SJCRH30 (cell line): Measurements from ENCODE around the gene ATG4C. TPM values are rescaled to one million over a fixed set of nuclear protein-coding genes. Genes with fewer than 3 reads are reported as not detected.

Experiments
- DNase-seq, 2 experiments: peaks; one replicate each; pipeline ENCODE4 v3.0.0-alpha.2; 2015 to 2020
- H3K27ac ChIP-seq: fragments of 250-450 bp; sonication (Bioruptor Pico); 2 replicates; pipeline ENCODE4 v1.5.1; 2020; ENCODE audit warnings: mild to moderate bottlenecking, moderate library complexity
- H3K27me3 ChIP-seq: fragments of 250-450 bp; sonication (Bioruptor Pico); 2 replicates; pipeline ENCODE4 v1.5.1; 2020; ENCODE audit warnings: mild to moderate bottlenecking, moderate library complexity
- H3K36me3 ChIP-seq: fragments of 250-450 bp; sonication (Bioruptor Pico); 2 replicates; pipeline ENCODE4 v1.5.1; 2020; ENCODE audit warnings: mild to moderate bottlenecking, moderate library complexity
- H3K4me1 ChIP-seq: fragments of 250-450 bp; sonication (Bioruptor Pico); 2 replicates; pipeline ENCODE4 v1.5.1; 2020; ENCODE audit warnings: mild to moderate bottlenecking, moderate library complexity
- H3K4me3 ChIP-seq: fragments of 250-450 bp; sonication (Bioruptor Pico); 2 replicates; pipeline ENCODE4 v1.5.1; 2020; ENCODE audit warnings: mild to moderate bottlenecking, moderate library complexity
- H3K9me3 ChIP-seq: fragments of 250-450 bp; sonication (Bioruptor Pico); replicated peaks from 2 replicates; pipeline ENCODE4 v1.5.1; 2020; ENCODE audit warnings: mild to moderate bottlenecking, moderate library complexity
- total RNA-seq: library from RNA; depleted of rRNA; stranded (reverse); fragments of >200 nt; shearing (Covaris generic); gene quantifications from 2 replicates; pipeline ENCODE4 v1.2.3, GENCODE V29; 2014; rRNA removed

Gene ATG4C
- total RNA-seq, 1 experiment from 2014 or later = 31.7 TPM

- Histone ChIP-seq H3K4me1 (no peaks in the 10 kb centered on the region), H3K9me3 (no peaks in the 10 kb centered on the region), H3K36me3 (no peaks in the 10 kb centered on the region), H3K4me3 (no peak overlapping the region), H3K27me3 (no peaks in the 10 kb centered on the region), H3K27ac (no peak overlapping the region)
- no peak for DNase-seq
Measured at GRCh38 chr1:62900566-62900965, 116.6 kb downstream of the ATG4C start.

GRCh38 chr1:62901650-62902049 is 117.7 kb downstream of the ATG4C start:
- no peaks in the 10 kb centered on the region for H3K9me3 ChIP-seq
- no peaks in the 10 kb centered on the region for H3K4me1 ChIP-seq
- no peak overlapping the region for H3K27ac ChIP-seq
- H3K27me3 ChIP-seq = no peaks in the 10 kb centered on the region
- no peaks in the 10 kb centered on the region for H3K36me3 ChIP-seq
- H3K4me3 ChIP-seq = no peak overlapping the region
- DNase-seq = no peak

GRCh38 chr1:62903522-62903921 is 119.6 kb downstream of the ATG4C start:
- no peaks in the 10 kb centered on the region for H3K9me3 ChIP-seq
- H3K27ac ChIP-seq = no peak overlapping the region
- H3K4me1 ChIP-seq = no peaks in the 10 kb centered on the region
- no peak for DNase-seq
- no peaks in the 10 kb centered on the region for H3K36me3 ChIP-seq
- no peak overlapping the region for H3K4me3 ChIP-seq
- H3K27me3 ChIP-seq = no peaks in the 10 kb centered on the region

GRCh38 chr1:62903982-62904855 is 120.3 kb downstream of the ATG4C start:
- no peak overlapping the region for H3K27ac ChIP-seq
- H3K36me3 ChIP-seq = no peaks in the 10 kb centered on the region
- no peaks in the 10 kb centered on the region for H3K9me3 ChIP-seq
- H3K27me3 ChIP-seq = no peaks in the 10 kb centered on the region
- H3K4me1 ChIP-seq = no peaks in the 10 kb centered on the region
- no peak for DNase-seq
- H3K4me3 ChIP-seq = no peak overlapping the region

GRCh38 chr1:62904856-62905225 is 120.9 kb downstream of the ATG4C start:
- no peak overlapping the region for H3K4me3 ChIP-seq
- no peaks in the 10 kb centered on the region for H3K36me3 ChIP-seq
- DNase-seq = no peak
- H3K27me3 ChIP-seq = no peaks in the 10 kb centered on the region
- no peaks in the 10 kb centered on the region for H3K4me1 ChIP-seq
- no peaks in the 10 kb centered on the region; the same call in 1 of the 2 replicates for H3K9me3 ChIP-seq
- H3K27ac ChIP-seq = no peak overlapping the region

GRCh38 chr1:62905309-62905708 is 121.4 kb downstream of the ATG4C start:
- Histone ChIP-seq H3K9me3 (no peaks in the 10 kb centered on the region; the same call in 1 of the 2 replicates), H3K27ac (no peak overlapping the region), H3K27me3 (no peaks in the 10 kb centered on the region), H3K36me3 (no peaks in the 10 kb centered on the region), H3K4me1 (no peaks in the 10 kb centered on the region), H3K4me3 (no peak overlapping the region)
- no peak for DNase-seq

- no peak for DNase-seq
- H3K4me3 ChIP-seq = no peak overlapping the region
- H3K27ac ChIP-seq = no peak overlapping the region
- no peaks in the 10 kb centered on the region; the same call in 1 of the 2 replicates for H3K9me3 ChIP-seq
- no peaks in the 10 kb centered on the region for H3K4me1 ChIP-seq
- no peaks in the 10 kb centered on the region for H3K36me3 ChIP-seq
- H3K27me3 ChIP-seq = no peaks in the 10 kb centered on the region
Measured at GRCh38 chr1:62905872-62906271, 121.9 kb downstream of the ATG4C start.

- no peaks in the 10 kb centered on the region for H3K27me3 ChIP-seq
- peak in 1 of 2 experiments; percentile 24 for DNase-seq
- no peaks in the 10 kb centered on the region for H3K4me1 ChIP-seq
- H3K27ac ChIP-seq = no peak overlapping the region
- no peak overlapping the region for H3K4me3 ChIP-seq
- no peaks in the 10 kb centered on the region; the same call in 1 of the 2 replicates for H3K9me3 ChIP-seq
- no peaks in the 10 kb centered on the region for H3K36me3 ChIP-seq
Measured at GRCh38 chr1:62906428-62906886, 122.5 kb downstream of the ATG4C start.

- H3K27ac ChIP-seq = no peak overlapping the region
- no peaks in the 10 kb centered on the region for H3K27me3 ChIP-seq
- DNase-seq = peak in 1 of 2 experiments; percentile 9
- H3K4me1 ChIP-seq = no peaks in the 10 kb centered on the region
- H3K9me3 ChIP-seq = no peaks in the 10 kb centered on the region; the same call in 1 of the 2 replicates
- no peaks in the 10 kb centered on the region for H3K36me3 ChIP-seq
- no peak overlapping the region for H3K4me3 ChIP-seq
Measured at GRCh38 chr1:62908168-62908695, 124.3 kb downstream of the ATG4C start.

- DNase-seq = peak in 1 of 2 experiments; percentile 57
- no peak overlapping the region for H3K4me3 ChIP-seq
- no peaks in the 10 kb centered on the region for H3K4me1 ChIP-seq
- H3K27ac ChIP-seq = no peak overlapping the region
- no peaks in the 10 kb centered on the region; the same call in 1 of the 2 replicates for H3K9me3 ChIP-seq
- no peaks in the 10 kb centered on the region for H3K36me3 ChIP-seq
- H3K27me3 ChIP-seq = no peaks in the 10 kb centered on the region
Measured at GRCh38 chr1:62912028-62912638, 128.2 kb downstream of the ATG4C start.

Other genes with a start within 250 kb of the ATG4C start
- not detected in 2 replicates for gene ANGPTL3, start 186.6 kb upstream of the ATG4C start, total RNA-seq
- gene DOCK7, start 95.7 kb upstream of the ATG4C start, total RNA-seq = 72.2 and 96.8 TPM in 2 replicates